ENCODE data around the gene PPARA. TPM values are rescaled to one million over a fixed set of nuclear protein-coding genes. Genes with fewer than 3 reads are reported as not detected.

The PPARA gene
- total and polyA plus RNA-seq, 7 donors: 11.0 to 55.8 (median 37.3) TPM

DNA sequence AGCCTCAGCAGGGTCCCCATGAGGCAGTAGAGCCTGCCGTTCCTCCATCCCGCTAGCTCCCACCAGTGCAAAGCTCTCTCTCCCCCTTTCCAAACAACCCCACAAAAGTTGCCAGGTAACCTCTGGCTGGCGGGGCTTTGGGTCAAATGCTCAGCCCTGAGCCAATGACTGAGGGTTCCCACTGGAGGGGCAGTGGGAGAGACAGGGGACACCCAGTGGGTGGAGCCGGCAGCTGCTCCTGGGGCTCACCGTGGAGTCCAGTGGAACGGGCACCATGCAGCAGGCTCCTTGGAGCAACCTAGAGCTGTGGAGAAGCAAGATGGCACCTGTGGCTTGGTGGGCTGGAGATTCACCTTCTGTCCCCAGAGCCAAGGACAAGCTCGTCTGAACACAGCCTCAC, 25.0 kb upstream of the PPARA start:
- H3K9me3 ChIP-seq: no peaks in the 10 kb centered on the region
- WGBS, 3 donors: 89 to 94% (median 93%) methylated on average over 7 of the region's 7 CpGs
- no peak overlapping the region for H3K27ac ChIP-seq
- H3K4me3 ChIP-seq: no peak overlapping the region
- intact Hi-C loops (cut with DNase I): no loop called here
- no peak for ATAC-seq
- TF ChIP-seq, protein P1, sequence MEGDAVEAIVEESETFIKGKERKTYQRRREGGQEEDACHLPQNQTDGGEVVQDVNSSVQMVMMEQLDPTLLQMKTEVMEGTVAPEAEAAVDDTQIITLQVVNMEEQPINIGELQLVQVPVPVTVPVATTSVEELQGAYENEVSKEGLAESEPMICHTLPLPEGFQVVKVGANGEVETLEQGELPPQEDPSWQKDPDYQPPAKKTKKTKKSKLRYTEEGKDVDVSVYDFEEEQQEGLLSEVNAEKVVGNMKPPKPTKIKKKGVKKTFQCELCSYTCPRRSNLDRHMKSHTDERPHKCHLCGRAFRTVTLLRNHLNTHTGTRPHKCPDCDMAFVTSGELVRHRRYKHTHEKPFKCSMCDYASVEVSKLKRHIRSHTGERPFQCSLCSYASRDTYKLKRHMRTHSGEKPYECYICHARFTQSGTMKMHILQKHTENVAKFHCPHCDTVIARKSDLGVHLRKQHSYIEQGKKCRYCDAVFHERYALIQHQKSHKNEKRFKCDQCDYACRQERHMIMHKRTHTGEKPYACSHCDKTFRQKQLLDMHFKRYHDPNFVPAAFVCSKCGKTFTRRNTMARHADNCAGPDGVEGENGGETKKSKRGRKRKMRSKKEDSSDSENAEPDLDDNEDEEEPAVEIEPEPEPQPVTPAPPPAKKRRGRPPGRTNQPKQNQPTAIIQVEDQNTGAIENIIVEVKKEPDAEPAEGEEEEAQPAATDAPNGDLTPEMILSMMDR (IDR thresholded peaks at IDR 0.05): no peak
- no peaks in the 10 kb centered on the region for H3K36me3 ChIP-seq (ENCODE audit: insufficient read depth in 1 of 2, low read depth in 1 of 2)
- H3K4me1 ChIP-seq: no peaks in the 10 kb centered on the region
- no peaks in the 10 kb centered on the region for H3K27me3 ChIP-seq (ENCODE audit: insufficient read depth in 3 of 3, low read length in 2 of 3)
- no peak for DNase-seq

DNA sequence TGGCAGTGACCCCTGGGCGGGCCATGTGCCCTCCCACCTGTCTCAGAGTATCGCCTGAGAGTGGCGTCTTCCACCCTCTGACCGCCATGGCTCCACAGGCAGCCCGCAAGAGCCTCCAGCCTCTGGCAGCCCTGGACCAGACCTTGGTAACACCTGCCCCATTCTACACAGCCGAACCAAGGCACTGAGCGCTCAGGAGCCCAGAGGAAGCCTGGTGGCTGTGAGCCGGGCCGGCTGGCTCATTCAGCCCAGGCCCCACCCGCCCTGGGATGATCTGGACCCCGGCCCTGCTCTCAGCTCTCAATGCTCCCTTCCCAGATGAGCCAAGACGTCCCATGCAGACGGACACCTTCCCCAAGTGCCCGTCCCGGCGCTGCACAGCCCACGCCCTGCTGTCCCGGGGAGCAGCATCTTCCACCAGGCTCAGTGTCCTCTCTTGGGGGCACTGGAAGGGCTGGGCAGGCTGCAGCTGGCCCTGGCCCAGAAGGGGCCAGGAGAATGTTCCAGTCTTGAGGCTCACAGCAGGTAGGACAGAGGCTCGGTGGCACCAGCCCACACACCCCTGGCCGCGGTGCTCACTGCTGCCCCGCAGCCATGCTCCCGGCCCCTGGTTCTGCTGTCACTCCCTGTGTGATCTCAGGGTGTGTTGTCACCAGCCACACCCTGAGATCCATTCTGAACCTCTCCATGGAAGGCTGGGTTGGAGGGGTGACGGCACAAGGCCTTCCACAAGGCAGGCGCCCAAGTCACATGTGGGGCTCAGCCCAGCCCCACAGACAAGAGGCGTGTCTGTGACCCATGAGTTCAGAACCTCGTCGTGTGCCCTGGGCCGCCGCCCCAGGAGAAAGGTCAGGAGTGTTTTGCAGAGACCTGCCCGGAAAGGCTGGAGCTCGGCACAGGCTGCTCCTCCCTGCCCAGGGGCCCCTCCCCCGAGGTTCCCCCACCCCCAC, 24.2 kb upstream of the PPARA start:
- ATAC-seq (no peak), DNase-seq (no peak)
- Histone ChIP-seq H3K4me1 (no peaks in the 10 kb centered on the region), H3K36me3 (ENCODE audit: insufficient read depth in 1 of 2, low read depth in 1 of 2) (no peaks in the 10 kb centered on the region), H3K27me3 (ENCODE audit: insufficient read depth in 3 of 3, low read length in 2 of 3) (no peaks in the 10 kb centered on the region), H3K27ac (no peak overlapping the region), H3K9me3 (no peaks in the 10 kb centered on the region), H3K4me3 (no peak overlapping the region)
- 83 to 86% (median 86%) methylated on average over 30 to 33 of the region's 33 CpGs for WGBS, 3 donors
- intact Hi-C loops (cut with DNase I): no loop called here
- TF ChIP-seq, protein P1 (IDR thresholded peaks at IDR 0.05): no peak

DNA sequence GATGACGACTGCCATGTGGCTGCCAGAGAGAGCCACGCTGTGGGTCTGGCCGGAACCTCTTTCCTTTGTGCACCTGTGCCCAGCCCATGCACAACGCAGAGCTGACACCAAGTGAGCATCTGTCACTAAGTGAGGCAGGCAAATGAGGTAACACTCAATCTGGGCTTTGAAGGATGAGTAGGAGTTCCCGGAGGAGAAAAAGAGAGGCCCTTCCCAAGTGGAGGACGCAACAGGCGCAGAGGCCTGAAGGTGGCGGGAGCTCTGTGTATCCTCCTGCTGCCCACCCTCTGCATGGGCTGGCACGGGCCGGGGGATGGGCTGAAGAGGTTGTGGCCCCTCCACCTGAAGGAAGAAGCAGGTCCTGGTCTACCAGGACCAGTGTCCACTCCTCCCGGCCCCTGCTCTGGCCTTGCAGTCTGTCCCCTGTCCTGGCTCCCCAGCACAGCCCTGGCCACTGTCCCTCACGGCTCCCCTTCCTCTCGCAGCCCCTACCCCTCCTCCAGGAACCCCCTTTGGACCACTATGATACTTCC, 23.4 kb upstream of the PPARA start:
- H3K27me3 ChIP-seq (ENCODE audit: insufficient read depth in 3 of 3, low read length in 2 of 3): no peaks in the 10 kb centered on the region
- no peak overlapping the region for H3K27ac ChIP-seq
- TF ChIP-seq, protein P1 (IDR thresholded peaks at IDR 0.05): no peak
- no peak overlapping the region for H3K4me3 ChIP-seq
- H3K9me3 ChIP-seq: no peaks in the 10 kb centered on the region
- DNase-seq: no peak
- no peaks in the 10 kb centered on the region for H3K4me1 ChIP-seq
- WGBS, 3 donors: 96 to 98% (median 96%) methylated on average over 13 of the region's 13 CpGs
- no peaks in the 10 kb centered on the region for H3K36me3 ChIP-seq (ENCODE audit: insufficient read depth in 1 of 2, low read depth in 1 of 2)
- intact Hi-C loops (cut with DNase I): no loop called here
- ATAC-seq: no peak

DNA sequence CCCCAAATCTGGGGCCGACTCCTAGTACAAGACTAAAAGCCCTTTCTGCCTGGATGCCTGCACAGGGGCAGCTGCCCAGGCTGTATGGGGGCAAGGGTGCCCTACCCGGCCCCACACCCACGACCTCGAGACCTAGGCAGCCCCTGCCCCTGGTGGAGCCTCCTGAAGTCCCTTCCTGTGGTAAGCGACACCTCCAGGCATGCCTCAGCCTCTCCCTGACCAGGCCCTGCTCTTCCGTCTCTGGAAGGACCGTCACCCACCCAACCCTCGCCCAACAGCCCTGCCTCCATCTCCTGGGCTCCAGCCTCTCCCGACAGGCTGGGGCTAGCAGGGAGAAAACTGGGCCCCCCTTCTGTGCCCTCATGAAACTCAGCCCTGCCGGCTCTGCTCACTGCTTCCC, 22.8 kb upstream of the PPARA start:
- no peak for DNase-seq
- Histone ChIP-seq H3K27me3 (ENCODE audit: insufficient read depth in 3 of 3, low read length in 2 of 3) (no peaks in the 10 kb centered on the region), H3K4me1 (no peaks in the 10 kb centered on the region), H3K27ac (no peak overlapping the region), H3K9me3 (no peaks in the 10 kb centered on the region), H3K36me3 (ENCODE audit: insufficient read depth in 1 of 2, low read depth in 1 of 2) (no peaks in the 10 kb centered on the region), H3K4me3 (no peak overlapping the region)
- intact Hi-C loops (cut with DNase I): no loop called here
- no peak for ATAC-seq
- 90 to 94% (median 91%) methylated on average over 10 of the region's 10 CpGs for WGBS, 3 donors
- TF ChIP-seq, protein P1 (IDR thresholded peaks at IDR 0.05): no peak

Data from psoas muscle (tissue), 8 donors.